Measurements from ENCODE around the gene EEPD1.

DNA sequence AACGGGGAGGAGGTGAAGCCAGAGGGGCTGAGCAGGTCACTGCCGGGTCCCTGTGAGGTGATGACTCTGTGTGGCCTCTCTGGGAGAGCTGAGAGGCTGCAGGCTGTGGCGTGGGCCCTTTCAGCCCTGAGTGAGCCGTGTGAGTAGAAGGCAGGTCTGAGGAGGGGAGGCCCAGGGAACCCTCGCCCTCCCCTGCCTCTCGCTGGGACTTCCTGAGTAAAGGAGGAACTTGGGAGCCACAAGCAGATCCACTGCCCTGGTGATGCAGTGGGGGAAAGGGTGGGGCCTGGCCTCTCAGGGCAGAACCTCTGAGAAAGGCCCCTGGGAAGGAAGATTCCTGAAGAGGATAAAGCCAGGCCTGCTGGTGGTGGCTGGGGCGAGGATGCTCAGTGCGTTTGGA lies 22.8 kb downstream of the EEPD1 start:
- TF ChIP-seq POLR2A (IDR thresholded peaks at IDR 0.05) (no peak), POLR2AphosphoS5 (IDR thresholded peaks at IDR 0.05; ENCODE audit: insufficient read depth in 1 of 2, low read depth in 1 of 2) (no peak), CTCF (IDR thresholded peaks at IDR 0.05) (no peak)
